Ectodermal cell (in vitro differentiated cells): ENCODE measurements around the gene KHDC4.

Source experiments
- H3K27ac ChIP-seq: 2 replicates; pipeline ENCODE4 v1.7.0; 2013; ENCODE audit warnings: mild to moderate bottlenecking, low read depth, low read length; ENCODE audit not compliant: insufficient read depth, poor library complexity, severe bottlenecking
- H3K27me3 ChIP-seq: 2 replicates; pipeline ENCODE4 v1.7.0; 2013; ENCODE audit warnings: mild to moderate bottlenecking, low read length; ENCODE audit not compliant: insufficient read depth, control insufficient read depth, poor library complexity, severe bottlenecking
- H3K36me3 ChIP-seq: one replicate; pipeline ENCODE4 v1.7.0; 2013; ENCODE audit warnings: low read length; ENCODE audit not compliant: control insufficient read depth, insufficient read depth
- H3K4me1 ChIP-seq: one replicate; pipeline ENCODE4 v1.7.0; 2013; ENCODE audit warnings: low read length; ENCODE audit not compliant: control insufficient read depth, insufficient read depth
- H3K4me3 ChIP-seq: 2 replicates; pipeline ENCODE4 v1.7.0; 2013; ENCODE audit warnings: low read depth, low read length, control low read depth; ENCODE audit not compliant: insufficient read depth
- H3K9me3 ChIP-seq: 2 replicates; pipeline ENCODE4 v1.7.0; 2013; ENCODE audit warnings: mild to moderate bottlenecking, low read length, moderate library complexity; ENCODE audit not compliant: control insufficient read depth
- WGBS, 2 experiments: methylation state at CpG; one replicate each; pipeline ENCODE4 v1.1.7; 2013; ENCODE audit warnings: missing lambda C conversion rate in 2 of 2; 5-methylcytosine and 5-hydroxymethylcytosine counted together

KHDC4 gene

DNA sequence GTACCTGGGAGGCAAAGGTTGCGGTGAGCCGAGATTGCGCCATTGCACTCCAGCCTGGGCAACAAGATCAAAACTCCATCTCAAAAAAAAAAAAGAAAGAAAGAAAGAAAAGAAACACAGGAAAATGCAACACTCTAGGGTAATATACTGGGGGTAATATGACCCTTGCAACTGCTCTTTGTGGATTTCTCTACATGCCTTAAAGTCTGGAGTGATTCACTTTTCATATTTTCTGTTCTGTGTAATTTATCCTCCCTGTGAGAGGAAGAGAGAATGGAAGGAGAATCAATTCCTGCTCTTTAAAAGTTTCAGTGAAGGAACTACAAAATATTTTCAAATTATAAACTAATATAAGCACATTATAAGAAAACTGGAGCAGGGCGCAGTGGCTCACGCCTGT, 45.7 kb downstream of the KHDC4 start:
- Histone ChIP-seq H3K36me3 (no peaks in the 10 kb centered on the region), H3K27ac (no peak overlapping the region), H3K27me3 (no peaks in the 10 kb centered on the region), H3K4me3 (no peak overlapping the region), H3K9me3 (no peaks in the 10 kb centered on the region), H3K4me1 (no peaks in the 10 kb centered on the region)
- WGBS, 2 experiments: 91 to 97% methylated on average over 4 to 5 of the region's 5 CpGs

DNA sequence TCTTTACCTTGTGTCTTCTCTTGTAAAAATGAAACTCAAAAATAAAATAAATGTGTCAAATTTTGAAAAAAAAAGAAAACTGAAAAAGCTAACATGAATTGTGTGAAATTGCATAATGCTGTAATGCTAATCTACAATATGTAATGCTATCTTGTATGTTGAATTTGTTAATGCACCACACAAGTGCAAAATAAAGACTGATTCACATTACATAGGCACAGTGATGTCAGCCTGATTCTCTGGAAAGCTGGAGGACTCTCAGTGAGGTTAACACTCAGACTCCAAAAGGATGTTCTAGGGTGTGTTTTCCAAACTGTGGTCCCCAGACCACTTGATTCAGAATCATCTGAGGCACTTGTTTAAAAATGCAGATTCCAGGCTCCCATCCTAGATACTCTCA, 49.2 kb downstream of the KHDC4 start:
- H3K36me3 ChIP-seq: no peaks in the 10 kb centered on the region
- no peak overlapping the region for H3K27ac ChIP-seq
- no peaks in the 10 kb centered on the region for H3K27me3 ChIP-seq

DNA sequence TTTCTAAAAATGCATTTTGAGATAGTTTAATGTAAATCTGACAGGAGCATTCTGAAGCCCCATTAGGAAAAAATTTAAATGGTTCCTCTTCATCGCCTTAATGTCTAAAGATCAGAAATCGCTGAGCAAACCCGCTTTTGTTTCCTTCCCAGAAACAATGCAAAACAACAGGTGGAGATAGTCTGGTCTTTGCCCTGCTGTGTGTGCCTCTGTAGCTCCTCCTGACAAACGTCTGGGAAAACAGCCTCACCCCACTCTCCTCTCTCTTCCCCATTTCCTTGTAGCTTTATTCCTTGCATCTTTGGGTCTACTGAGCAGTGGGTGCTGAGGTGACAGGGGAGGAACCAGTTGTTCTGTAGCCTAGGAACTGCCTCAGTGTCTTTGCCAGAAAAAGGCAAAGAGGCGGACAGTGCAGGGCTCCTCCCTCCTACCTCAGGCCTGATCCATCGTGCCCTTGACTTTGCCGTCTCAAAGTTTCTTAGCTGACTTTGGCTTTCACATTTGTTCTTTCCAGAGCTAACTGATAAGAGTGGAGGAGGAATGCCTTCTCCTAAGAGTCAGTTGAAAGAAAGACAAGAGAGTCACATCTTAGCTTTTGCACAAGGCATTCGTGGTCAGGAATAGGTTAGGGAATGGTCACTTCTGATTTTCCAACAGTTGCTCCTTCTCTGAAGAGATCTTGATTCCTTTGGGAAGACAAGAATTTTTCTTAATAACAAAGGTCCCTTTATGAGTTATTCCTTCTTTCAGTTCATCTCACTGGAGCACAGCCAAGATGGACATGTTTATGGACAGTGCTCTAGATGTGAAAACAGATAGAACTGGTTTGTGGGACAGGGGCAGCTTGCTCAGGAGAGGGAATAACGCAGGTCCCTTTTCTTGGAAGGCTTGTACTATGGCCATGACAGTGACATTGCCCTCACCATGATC, 49.9 kb downstream of the KHDC4 start:
- Histone ChIP-seq H3K4me3 (no peak overlapping the region), H3K27me3 (no peaks in the 10 kb centered on the region), H3K27ac (no peak overlapping the region), H3K36me3 (no peaks in the 10 kb centered on the region), H3K9me3 (no peaks in the 10 kb centered on the region), H3K4me1 (no peaks in the 10 kb centered on the region)
- 82 to 85% methylated on average over 9 of the region's 9 CpGs for WGBS, 2 experiments

More for the DNA sequence above, 49.2 kb downstream of the KHDC4 start:
- Histone ChIP-seq H3K9me3 (no peaks in the 10 kb centered on the region), H3K4me1 (no peaks in the 10 kb centered on the region), H3K4me3 (no peak overlapping the region)

DNA sequence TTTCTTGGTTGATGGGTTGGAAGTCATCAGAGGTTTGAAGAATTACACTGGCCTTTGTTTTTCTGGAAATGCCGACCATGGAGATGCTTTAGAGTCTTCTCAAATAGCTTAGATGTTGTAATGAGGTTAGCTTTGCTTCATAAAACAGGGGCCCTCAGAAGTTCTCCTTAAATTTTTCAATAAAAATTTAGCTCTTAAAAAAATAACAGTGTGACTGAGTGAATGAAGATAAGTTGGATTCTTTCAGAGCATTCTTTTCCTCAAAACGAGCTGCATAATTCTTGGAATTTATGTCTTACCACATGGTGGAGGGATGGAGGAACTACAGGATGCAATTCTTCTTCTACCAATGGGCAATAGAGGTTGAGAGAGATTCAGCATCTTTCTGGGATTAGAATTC, 51.4 kb downstream of the KHDC4 start:
- H3K27ac ChIP-seq: no peak overlapping the region
- WGBS, 2 experiments: 85 to 91% methylated on average over 2 of the region's 2 CpGs
- H3K36me3 ChIP-seq: no peaks in the 10 kb centered on the region

DNA sequence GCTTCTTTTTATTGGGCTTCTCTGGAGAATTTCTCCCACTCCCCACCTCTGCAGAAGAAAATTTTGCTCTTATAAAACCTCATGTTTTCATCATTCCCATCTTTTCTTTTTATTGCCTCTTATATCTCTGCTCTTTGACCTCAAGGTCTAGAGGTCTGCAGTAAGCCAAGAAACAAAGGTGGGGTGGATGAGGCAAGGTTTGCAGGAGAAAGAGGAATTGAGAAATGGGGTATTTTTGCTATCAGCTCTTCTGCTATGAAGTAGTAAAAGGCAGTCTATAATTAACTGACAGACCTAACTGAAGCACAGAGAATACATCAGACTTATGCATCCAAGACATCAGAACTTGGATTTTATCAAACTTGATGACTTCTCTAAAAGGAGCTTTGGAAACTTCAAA, 52.0 kb downstream of the KHDC4 start:
- Histone ChIP-seq H3K27ac (no peak overlapping the region), H3K4me1 (no peaks in the 10 kb centered on the region), H3K36me3 (no peaks in the 10 kb centered on the region), H3K27me3 (no peaks in the 10 kb centered on the region), H3K4me3 (no peak overlapping the region), H3K9me3 (no peaks in the 10 kb centered on the region)

More for the DNA sequence above, 51.4 kb downstream of the KHDC4 start:
- H3K9me3 ChIP-seq: no peaks in the 10 kb centered on the region
- H3K27me3 ChIP-seq: no peaks in the 10 kb centered on the region
- H3K4me1 ChIP-seq: no peaks in the 10 kb centered on the region
- H3K4me3 ChIP-seq: no peak overlapping the region

DNA sequence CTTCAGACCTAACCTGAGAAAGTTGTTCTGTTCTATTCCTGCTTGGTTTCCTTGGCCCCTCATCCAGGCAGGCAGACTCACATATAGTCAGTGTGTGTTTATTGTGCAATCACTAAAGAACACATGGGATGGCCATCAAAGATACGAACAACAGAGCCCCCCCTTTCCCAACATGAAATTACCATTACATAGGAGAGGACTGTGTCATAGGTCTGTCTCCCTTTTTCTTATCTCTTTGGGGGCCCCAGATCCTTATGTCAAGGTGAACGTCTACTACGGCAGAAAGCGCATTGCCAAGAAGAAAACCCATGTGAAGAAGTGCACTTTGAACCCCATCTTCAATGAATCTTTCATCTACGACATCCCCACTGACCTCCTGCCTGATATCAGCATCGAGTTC, 53.3 kb downstream of the KHDC4 start:
- no peak overlapping the region for H3K4me3 ChIP-seq
- WGBS, 2 experiments: 90 to 91% methylated on average over 6 of the region's 6 CpGs
- no peaks in the 10 kb centered on the region for H3K4me1 ChIP-seq
- H3K27ac ChIP-seq: no peak overlapping the region
- no peaks in the 10 kb centered on the region for H3K27me3 ChIP-seq
- no peaks in the 10 kb centered on the region for H3K9me3 ChIP-seq
- H3K36me3 ChIP-seq: no peaks in the 10 kb centered on the region

DNA sequence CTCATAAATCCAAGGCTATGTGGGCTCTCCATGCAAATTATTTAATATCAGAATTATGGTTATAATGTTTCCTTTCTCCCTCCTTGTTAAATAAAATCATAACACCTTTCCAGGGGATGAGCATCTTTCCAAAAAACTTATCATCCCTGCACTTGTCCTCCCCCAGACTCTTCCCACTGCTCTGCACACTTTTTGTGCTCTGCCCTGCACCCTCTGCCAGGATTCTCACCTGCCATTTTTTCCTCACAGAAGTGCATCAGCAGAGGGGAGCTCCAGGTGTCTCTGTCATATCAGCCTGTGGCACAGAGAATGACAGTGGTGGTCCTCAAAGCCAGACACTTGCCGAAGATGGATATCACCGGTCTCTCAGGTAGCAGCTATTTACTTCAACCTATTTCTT, 54.0 kb downstream of the KHDC4 start:
- Histone ChIP-seq H3K4me1 (no peaks in the 10 kb centered on the region), H3K36me3 (no peaks in the 10 kb centered on the region), H3K27ac (no peak overlapping the region), H3K9me3 (no peaks in the 10 kb centered on the region), H3K4me3 (no peak overlapping the region), H3K27me3 (no peaks in the 10 kb centered on the region)
- 93 to 94% methylated on average over 2 of the region's 2 CpGs for WGBS, 2 experiments

DNA sequence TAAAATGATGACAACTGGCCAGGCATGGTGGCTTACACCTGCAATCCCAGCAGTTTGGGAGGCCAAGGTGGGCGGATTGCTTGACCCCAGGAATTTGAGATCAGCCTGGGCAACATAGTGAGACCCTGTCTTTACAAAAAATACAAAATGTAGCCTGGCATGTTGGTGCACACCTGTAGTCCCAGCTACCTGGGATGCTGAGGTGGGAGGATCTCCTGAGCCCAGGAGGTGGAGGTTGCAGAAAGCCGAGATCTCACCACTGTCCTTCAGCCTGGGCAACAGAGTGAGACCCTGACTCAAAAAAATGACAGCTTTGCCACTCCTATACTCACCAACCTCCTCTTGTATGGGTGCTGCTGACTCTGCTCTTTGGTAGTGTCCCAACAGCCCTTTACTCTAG, 56.3 kb downstream of the KHDC4 start:
- 84 to 90% methylated on average over 2 of the region's 2 CpGs for WGBS, 2 experiments
- Histone ChIP-seq H3K27ac (no peak overlapping the region), H3K9me3 (no peaks in the 10 kb centered on the region), H3K4me3 (no peak overlapping the region), H3K27me3 (no peaks in the 10 kb centered on the region), H3K36me3 (no peaks in the 10 kb centered on the region), H3K4me1 (no peaks in the 10 kb centered on the region)

DNA sequence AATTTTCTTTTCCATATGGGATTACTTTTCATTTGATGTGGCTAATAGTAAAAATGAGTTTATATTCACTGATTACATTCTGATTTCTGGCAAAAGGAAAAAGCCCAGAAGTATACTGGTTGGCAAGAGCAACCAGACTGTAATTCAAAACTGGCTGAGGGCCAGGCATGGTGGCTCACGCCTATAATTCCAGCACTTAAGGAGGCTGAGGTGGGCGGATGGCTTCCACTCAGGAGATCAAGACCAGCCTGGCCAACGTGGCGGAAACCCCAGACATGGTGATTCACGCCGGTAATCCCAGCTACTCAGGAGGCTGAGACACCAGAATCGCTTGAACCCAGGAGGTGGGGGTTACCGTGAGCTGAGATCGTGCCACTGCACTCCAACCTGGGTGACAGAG, 60.4 kb downstream of the KHDC4 start:
- WGBS, 2 experiments: 85 to 88% methylated on average over 9 of the region's 9 CpGs

DNA sequence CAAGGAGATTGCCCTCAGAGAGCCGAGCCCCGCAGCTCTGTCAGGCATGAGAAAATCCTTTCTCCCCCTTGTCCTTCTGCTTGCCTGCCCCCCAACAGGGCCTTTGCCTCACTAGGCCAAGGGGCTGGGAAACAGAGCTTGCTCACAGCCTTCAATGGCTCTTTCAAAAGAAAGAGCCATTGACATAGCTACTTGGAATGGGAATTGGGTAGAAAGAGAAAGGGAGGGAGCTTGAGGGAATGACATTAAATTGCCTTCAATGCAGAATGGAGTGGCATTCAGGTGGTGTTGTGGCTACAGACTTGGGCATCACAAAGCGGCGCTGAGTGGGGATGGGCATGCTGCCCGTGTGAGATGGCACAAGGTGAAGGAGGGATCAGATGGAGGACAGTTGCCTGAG, 61.7 kb downstream of the KHDC4 start:
- no peaks in the 10 kb centered on the region for H3K36me3 ChIP-seq
- no peak overlapping the region for H3K4me3 ChIP-seq
- WGBS, 2 experiments: 84 to 89% methylated on average over 5 of the region's 5 CpGs
- no peak overlapping the region for H3K27ac ChIP-seq
- H3K27me3 ChIP-seq: no peaks in the 10 kb centered on the region
- H3K4me1 ChIP-seq: peaks cover 11% of the 10 kb centered on the region
- H3K9me3 ChIP-seq: no peaks in the 10 kb centered on the region

More for the DNA sequence above, 60.4 kb downstream of the KHDC4 start:
- Histone ChIP-seq H3K27ac (no peak overlapping the region), H3K9me3 (no peaks in the 10 kb centered on the region), H3K4me3 (no peak overlapping the region), H3K4me1 (peaks cover 11% of the 10 kb centered on the region), H3K36me3 (no peaks in the 10 kb centered on the region), H3K27me3 (no peaks in the 10 kb centered on the region)
